ENCODE measurements around the gene CAMK2A. TPM values are rescaled to one million over a fixed set of nuclear protein-coding genes. Genes with fewer than 3 reads are reported as not detected.

The CAMK2A gene
- total RNA-seq, 4 donors from 2014 or later, result 0.32 to 0.82 TPM; not detected in 2

DNA sequence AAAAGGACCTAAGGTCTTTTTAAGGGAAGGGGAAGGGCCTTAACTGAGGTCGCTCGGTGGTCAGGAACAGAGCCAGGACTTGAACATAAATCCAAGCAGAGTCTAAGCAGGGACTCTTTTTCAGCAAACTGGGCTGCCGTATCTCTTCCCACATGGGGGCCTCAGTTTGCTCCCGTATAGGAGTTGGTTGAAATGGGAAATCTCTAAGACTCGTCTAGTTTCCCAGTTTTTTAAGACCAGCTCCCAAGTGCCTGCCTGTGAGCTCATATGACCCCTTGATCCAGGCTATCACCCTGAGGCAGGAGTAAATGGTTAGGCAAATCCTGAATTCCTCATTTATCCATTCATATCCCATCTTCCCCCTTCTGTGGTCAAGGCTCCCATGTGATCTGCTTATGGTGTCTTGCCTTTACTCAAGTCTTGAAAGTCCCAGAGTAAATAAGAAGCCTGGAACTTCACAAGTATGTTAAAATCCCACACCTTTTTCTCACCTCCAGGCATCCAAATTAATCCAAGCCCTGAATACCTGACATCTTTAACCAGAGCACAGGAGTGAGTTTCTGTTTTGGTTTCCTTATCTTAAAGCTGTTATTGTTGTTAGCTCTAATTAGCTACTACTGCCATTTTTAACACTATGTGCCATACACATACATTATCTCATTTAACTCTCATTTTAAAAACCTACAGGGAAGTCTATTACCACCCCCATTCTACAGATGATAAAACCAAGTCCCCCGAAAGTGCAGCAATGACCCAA lies 10.2 kb upstream of the CAMK2A start:
- peaks cover 0 to 39% (median 8%) of the 10 kb centered on the region in 4 donors for H3K4me1 ChIP-seq
- H3K4me3 ChIP-seq, result no peak overlapping the region
- in situ Hi-C loops (cut with MboI; ENCODE audit: low pct_ligation_motif_present in 1 of 4, low pct_unique_long_range_greater_than_20kb in 1 of 4, low sequenced_read_pairs in 3 of 4) (no loop called here), intact Hi-C loops (cut with DNase I; ENCODE audit: low total_unique reads) (no loop called here)
- 64 to 72% methylated on average over 5 to 6 of the region's 6 CpGs for WGBS, 2 donors (ENCODE audit: low coverage in 1 of 2)
- H3K27ac ChIP-seq, result peak overlapping the region; percentile 47 to 60 (median 57)
- no peak for DNase-seq
- no peak for TF ChIP-seq EP300 (IDR thresholded peaks at IDR 0.05; ENCODE audit: low read depth)
- no peak for TF ChIP-seq CTCF (IDR thresholded peaks at IDR 0.05)
- no peak for TF ChIP-seq POLR2A (IDR thresholded peaks at IDR 0.05)
- no peak for TF ChIP-seq POLR2AphosphoS5 (IDR thresholded peaks at IDR 0.05)
- no peaks in the 10 kb centered on the region for H3K36me3 ChIP-seq
- H3K9me3 ChIP-seq, result no peaks in the 10 kb centered on the region
- H3K27me3 ChIP-seq, result peaks cover 37% of the 10 kb centered on the region

DNA sequence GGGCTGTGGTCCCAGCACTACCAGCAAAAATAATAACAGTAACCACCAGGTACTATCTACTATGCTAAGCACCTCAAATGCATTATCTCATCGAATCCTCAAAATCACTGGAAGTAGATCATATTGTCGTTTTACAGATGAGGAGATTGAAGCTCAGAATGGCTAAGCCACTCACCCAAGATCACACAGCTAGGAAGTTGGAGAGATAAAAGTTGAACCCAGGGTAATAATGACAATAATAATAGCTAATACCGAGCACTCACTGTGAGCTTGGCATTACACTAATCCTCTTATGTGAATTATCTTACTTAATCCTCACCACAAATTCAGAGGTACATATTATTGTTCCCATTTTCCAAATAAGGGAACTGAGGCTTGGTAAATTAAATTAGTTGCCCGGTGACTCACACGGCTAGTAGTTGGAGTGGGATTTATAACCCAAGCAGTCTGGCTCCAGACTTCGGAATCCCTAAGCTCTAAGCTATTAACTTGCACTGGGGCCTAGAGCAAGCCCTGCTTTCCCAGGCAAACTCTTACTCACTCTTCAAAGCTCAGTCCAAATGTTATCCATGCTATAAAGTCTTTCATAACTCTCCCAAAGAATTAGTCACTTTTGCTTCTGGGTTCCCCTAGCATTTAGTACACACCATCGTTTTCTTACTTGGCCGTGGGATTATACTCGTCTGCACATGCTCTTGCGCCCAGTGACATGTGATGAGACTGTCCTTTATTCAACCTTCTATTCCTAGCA lies 9.3 kb upstream of the CAMK2A start:
- DNase-seq, result no peak
- Histone ChIP-seq H3K27me3 (peaks cover 33% of the 10 kb centered on the region), H3K4me3 (no peak overlapping the region), H3K27ac (peak overlapping the region; percentile 47 to 60 (median 57)), H3K36me3 (no peaks in the 10 kb centered on the region), H3K4me1 (peaks cover 0 to 34% (median 8%) of the 10 kb centered on the region in 4 donors), H3K9me3 (no peaks in the 10 kb centered on the region)
- TF ChIP-seq EP300 (IDR thresholded peaks at IDR 0.05; ENCODE audit: low read depth) (no peak), CTCF (IDR thresholded peaks at IDR 0.05) (no peak), POLR2AphosphoS5 (IDR thresholded peaks at IDR 0.05) (no peak), POLR2A (IDR thresholded peaks at IDR 0.05) (no peak)
- intact Hi-C loops (cut with DNase I; ENCODE audit: low total_unique reads), result no loop called here
- in situ Hi-C loops (cut with MboI; ENCODE audit: low pct_ligation_motif_present in 1 of 4, low pct_unique_long_range_greater_than_20kb in 1 of 4, low sequenced_read_pairs in 3 of 4), result no loop called here
- 61 to 65% methylated on average over 9 to 10 of the region's 10 CpGs for WGBS, 2 donors (ENCODE audit: low coverage in 1 of 2)

DNA sequence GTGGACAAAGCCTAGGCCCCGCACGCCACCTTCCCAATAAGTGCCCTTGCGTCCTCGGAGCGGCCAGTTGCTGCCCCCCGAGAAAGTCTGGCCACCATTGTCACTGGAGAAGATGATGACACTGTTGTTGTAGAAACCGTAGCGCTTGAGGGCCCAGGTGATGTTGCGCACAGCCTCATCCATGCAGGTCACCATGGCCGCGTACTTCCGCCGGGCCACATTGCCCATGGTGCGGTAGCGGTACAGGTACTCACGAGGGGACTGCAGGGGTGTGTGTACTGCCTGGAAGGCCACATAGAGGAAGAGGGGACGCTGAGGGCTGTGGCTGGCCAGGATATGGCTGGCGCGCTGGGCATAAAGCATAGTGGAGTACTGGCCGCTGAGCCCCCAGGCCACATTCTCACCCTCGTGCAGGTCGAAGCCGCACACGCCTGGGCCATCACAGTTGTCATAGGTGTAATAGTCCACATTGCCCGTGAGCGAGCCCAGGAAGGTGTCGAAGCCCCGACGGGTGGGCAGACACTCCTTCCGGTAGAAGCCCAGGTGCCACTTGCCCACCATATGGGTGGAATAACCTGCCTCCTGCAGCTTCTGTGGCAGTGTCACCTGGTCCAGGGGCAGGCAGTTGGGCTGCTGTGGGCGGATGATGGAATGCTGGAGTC lies 8.5 kb upstream of the CAMK2A start:
- no peak for DNase-seq
- 96% methylated on average over 24 of the region's 31 CpGs; no CpG with 5 or more reads in 1 of the 2 donors for WGBS, 2 donors (ENCODE audit: low coverage in 1 of 2)
- Histone ChIP-seq H3K4me1 (peaks cover 0 to 28% (median 8%) of the 10 kb centered on the region in 4 donors), H3K27ac (peak overlapping the region in 2 of 4 donors; percentile 56 to 58), H3K4me3 (no peak overlapping the region), H3K36me3 (no peaks in the 10 kb centered on the region), H3K9me3 (no peaks in the 10 kb centered on the region), H3K27me3 (peaks cover 26% of the 10 kb centered on the region)
- in situ Hi-C loops (cut with MboI; ENCODE audit: low pct_ligation_motif_present in 1 of 4, low pct_unique_long_range_greater_than_20kb in 1 of 4, low sequenced_read_pairs in 3 of 4) (no loop called here), intact Hi-C loops (cut with DNase I; ENCODE audit: low total_unique reads) (no loop called here)
- TF ChIP-seq POLR2AphosphoS5 (IDR thresholded peaks at IDR 0.05), result no peak
- no peak for TF ChIP-seq POLR2A (IDR thresholded peaks at IDR 0.05)
- TF ChIP-seq CTCF (IDR thresholded peaks at IDR 0.05), result no peak
- TF ChIP-seq EP300 (IDR thresholded peaks at IDR 0.05; ENCODE audit: low read depth), result no peak

All from transverse colon (tissue), 4 donors.